Measurements from ENCODE around the gene RYR2. TPM values are rescaled to one million over a fixed set of nuclear protein-coding genes. Genes with fewer than 3 reads are reported as not detected.

RYR2 gene
- total RNA-seq, 1 donor from 2014 or later, result 7.8 TPM

- DNase-seq (no peak), ATAC-seq (no peak)
- intact Hi-C loops (cut with DNase I), result no loop called here
- no peak overlapping the region for H3K27ac ChIP-seq
- H3K9me3 ChIP-seq, result no peaks in the 10 kb centered on the region
- TF ChIP-seq, protein P1, sequence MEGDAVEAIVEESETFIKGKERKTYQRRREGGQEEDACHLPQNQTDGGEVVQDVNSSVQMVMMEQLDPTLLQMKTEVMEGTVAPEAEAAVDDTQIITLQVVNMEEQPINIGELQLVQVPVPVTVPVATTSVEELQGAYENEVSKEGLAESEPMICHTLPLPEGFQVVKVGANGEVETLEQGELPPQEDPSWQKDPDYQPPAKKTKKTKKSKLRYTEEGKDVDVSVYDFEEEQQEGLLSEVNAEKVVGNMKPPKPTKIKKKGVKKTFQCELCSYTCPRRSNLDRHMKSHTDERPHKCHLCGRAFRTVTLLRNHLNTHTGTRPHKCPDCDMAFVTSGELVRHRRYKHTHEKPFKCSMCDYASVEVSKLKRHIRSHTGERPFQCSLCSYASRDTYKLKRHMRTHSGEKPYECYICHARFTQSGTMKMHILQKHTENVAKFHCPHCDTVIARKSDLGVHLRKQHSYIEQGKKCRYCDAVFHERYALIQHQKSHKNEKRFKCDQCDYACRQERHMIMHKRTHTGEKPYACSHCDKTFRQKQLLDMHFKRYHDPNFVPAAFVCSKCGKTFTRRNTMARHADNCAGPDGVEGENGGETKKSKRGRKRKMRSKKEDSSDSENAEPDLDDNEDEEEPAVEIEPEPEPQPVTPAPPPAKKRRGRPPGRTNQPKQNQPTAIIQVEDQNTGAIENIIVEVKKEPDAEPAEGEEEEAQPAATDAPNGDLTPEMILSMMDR (IDR thresholded peaks at IDR 0.05), result no peak
- no peak overlapping the region for H3K4me3 ChIP-seq
- no peaks in the 10 kb centered on the region for H3K4me1 ChIP-seq
- no peaks in the 10 kb centered on the region for H3K27me3 ChIP-seq
- H3K36me3 ChIP-seq, result no peaks in the 10 kb centered on the region
Measured at GRCh38 chr1:237138551-237138950, 96.6 kb downstream of the RYR2 start.

- no peaks in the 10 kb centered on the region for H3K9me3 ChIP-seq
- intact Hi-C loops (cut with DNase I), result no loop called here
- H3K4me3 ChIP-seq, result no peak overlapping the region
- TF ChIP-seq, protein P1 (IDR thresholded peaks at IDR 0.05), result no peak
- no peaks in the 10 kb centered on the region for H3K36me3 ChIP-seq
- no peaks in the 10 kb centered on the region for H3K4me1 ChIP-seq
- DNase-seq (no peak), ATAC-seq (no peak)
- no peak overlapping the region for H3K27ac ChIP-seq
- H3K27me3 ChIP-seq, result no peaks in the 10 kb centered on the region
Measured at GRCh38 chr1:237139732-237140131, 97.7 kb downstream of the RYR2 start.

- no peak for ATAC-seq
- intact Hi-C loops (cut with DNase I), result no loop called here
Measured at GRCh38 chr1:237140986-237141385, 99.0 kb downstream of the RYR2 start.

DNA sequence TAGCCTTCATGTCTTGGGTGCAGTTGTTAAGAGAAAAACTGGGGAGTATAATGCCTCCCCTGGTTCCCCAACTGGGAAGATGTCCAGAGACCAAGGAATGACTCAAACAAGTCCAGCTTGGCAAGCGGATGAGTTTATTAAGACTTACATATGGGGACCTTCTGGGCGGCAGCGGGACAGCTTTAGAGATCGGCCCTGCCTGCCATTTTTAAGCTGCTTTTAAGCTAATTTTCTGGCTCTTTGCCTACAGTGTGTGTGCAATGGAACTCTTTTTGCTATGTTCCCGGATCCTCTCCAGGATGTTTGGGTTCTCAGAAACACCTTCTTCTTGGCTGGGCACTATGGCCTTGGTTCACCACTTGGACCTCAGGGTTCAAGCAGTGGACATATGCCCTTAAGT is 99.5 kb downstream of the RYR2 start:
- no peaks in the 10 kb centered on the region for H3K9me3 ChIP-seq
- no peak for DNase-seq
- H3K27me3 ChIP-seq, result no peaks in the 10 kb centered on the region
- intact Hi-C loops (cut with DNase I), result no loop called here
- H3K36me3 ChIP-seq, result no peaks in the 10 kb centered on the region
- H3K4me3 ChIP-seq, result no peak overlapping the region
- ATAC-seq, result no peak
- TF ChIP-seq, protein P1 (IDR thresholded peaks at IDR 0.05), result no peak
- no peaks in the 10 kb centered on the region for H3K4me1 ChIP-seq
- peak overlapping the region; percentile 17 for H3K27ac ChIP-seq

More at GRCh38 chr1:237140986-237141385, 99.0 kb downstream of the RYR2 start:
- Histone ChIP-seq H3K4me1 (no peaks in the 10 kb centered on the region), H3K27ac (peak overlapping the region; percentile 17), H3K27me3 (no peaks in the 10 kb centered on the region), H3K36me3 (no peaks in the 10 kb centered on the region), H3K4me3 (no peak overlapping the region), H3K9me3 (no peaks in the 10 kb centered on the region)
- no peak for DNase-seq
- TF ChIP-seq, protein P1 (IDR thresholded peaks at IDR 0.05), result no peak

- TF ChIP-seq, protein P1 (IDR thresholded peaks at IDR 0.05), result no peak
- no peak for DNase-seq
- H3K4me3 ChIP-seq, result no peak overlapping the region
- ATAC-seq, result no peak
- H3K9me3 ChIP-seq, result no peaks in the 10 kb centered on the region
- H3K27me3 ChIP-seq, result no peaks in the 10 kb centered on the region
- intact Hi-C loops (cut with DNase I), result no loop called here
- H3K36me3 ChIP-seq, result no peaks in the 10 kb centered on the region
- H3K27ac ChIP-seq, result peak overlapping the region; percentile 42
- H3K4me1 ChIP-seq, result peaks cover 6% of the 10 kb centered on the region
Measured at GRCh38 chr1:237145379-237146135, 103.6 kb downstream of the RYR2 start.
